HEK293T (cell line): ENCODE measurements around the gene FAM50A.

Source experiments
- CTCF ChIA-PET: fragments of 350-600 bp; formaldehyde crosslinking; extraction: SDS; loops from one replicate; lab custom pipeline; 2021; ENCODE audit warnings: antibody characterized with exemption, inconsistent platforms; lab: Yijun Ruan, JAX
- POLR2A ChIA-PET: fragments of 350-600 bp; formaldehyde crosslinking; extraction: SDS; loops from one replicate; lab custom pipeline; 2020; ENCODE audit warnings: antibody characterized with exemption, inconsistent platforms; lab: Yijun Ruan, JAX
- DNase-seq: peaks from one replicate; pipeline ENCODE4 v3.0.0; 2012; ENCODE audit warnings: mixed read lengths; ENCODE audit errors: extremely low spot score
- ARNT ChIP-seq: fragments of 450-650 bp; IDR thresholded peaks from 2 replicates; pipeline ENCODE4 v1.6.1; 2017; ENCODE audit warnings: mild to moderate bottlenecking
- BHLHE40 ChIP-seq: fragments of 450-650 bp; IDR thresholded peaks from 2 replicates; pipeline ENCODE4 v1.6.1; 2016; ENCODE audit warnings: mild to moderate bottlenecking, moderate library complexity, borderline replicate concordance
- CTBP1 ChIP-seq: fragments of 450-650 bp; IDR thresholded peaks from 2 replicates; pipeline ENCODE4 v1.6.1; 2016; ENCODE audit warnings: borderline replicate concordance
- ELF4 ChIP-seq: fragments of 450-650 bp; IDR thresholded peaks from 2 replicates; pipeline ENCODE4 v1.6.1; 2017; ENCODE audit warnings: antibody characterized with exemption
- FOXA1 ChIP-seq: fragments of 450-650 bp; IDR thresholded peaks from 2 replicates; pipeline ENCODE4 v1.6.1; 2016; ENCODE audit warnings: mild to moderate bottlenecking
- FOXK2 ChIP-seq: fragments of 450-650 bp; IDR thresholded peaks from 2 replicates; pipeline ENCODE4 v1.6.1; 2016; ENCODE audit warnings: mild to moderate bottlenecking
- FOXM1 ChIP-seq: fragments of 450-650 bp; IDR thresholded peaks from 2 replicates; pipeline ENCODE4 v1.6.1; 2017; ENCODE audit warnings: mild to moderate bottlenecking, borderline replicate concordance
- HDGF ChIP-seq: fragments of 450-650 bp; IDR thresholded peaks from 2 replicates; pipeline ENCODE4 v1.6.1; 2017; ENCODE audit warnings: antibody characterized with exemption, borderline replicate concordance
- L3MBTL2 ChIP-seq: fragments of 450-650 bp; conservative IDR thresholded peaks from 2 replicates; pipeline ENCODE4 v1.6.1; 2016; ENCODE audit warnings: mild to moderate bottlenecking
- LEF1 ChIP-seq: fragments of 450-650 bp; IDR thresholded peaks from 2 replicates; pipeline ENCODE4 v1.6.1; 2017; ENCODE audit warnings: mild to moderate bottlenecking, borderline replicate concordance
- NFRKB ChIP-seq: fragments of 450-650 bp; IDR thresholded peaks from 2 replicates; pipeline ENCODE4 v1.6.1; 2016; ENCODE audit warnings: mild to moderate bottlenecking, moderate library complexity
- PKNOX1 ChIP-seq: fragments of 450-650 bp; IDR thresholded peaks from 2 replicates; pipeline ENCODE4 v1.6.1; 2016
- SP1 ChIP-seq: fragments of 450-650 bp; IDR thresholded peaks from 2 replicates; pipeline ENCODE4 v1.6.1; 2017
- SUZ12 ChIP-seq: fragments of 450-650 bp; IDR thresholded peaks from 2 replicates; pipeline ENCODE4 v1.6.1; 2016; ENCODE audit warnings: mild to moderate bottlenecking
- TARDBP ChIP-seq: fragments of 450-650 bp; IDR thresholded peaks from 2 replicates; pipeline ENCODE4 v1.6.1; 2016
- ZNF384 ChIP-seq: fragments of 450-650 bp; IDR thresholded peaks from 2 replicates; pipeline ENCODE4 v1.6.1; 2016

FAM50A gene

GRCh38 chrX:154420402-154420756 lies 23.6 kb upstream of the FAM50A start:
- no peak for TF ChIP-seq NFRKB
- CTCF ChIA-PET: no interaction called here
- no peak for DNase-seq
- POLR2A ChIA-PET: interaction anchor here (0.8 to 2.1 kb wide), 4 partner anchors 8 to 68 kb away, joined by 3 to 13 read pairs (median 4); partner anchors contain the start of gene RPL10

GRCh38 chrX:154426916-154427770 lies 16.8 kb upstream of the FAM50A start:
- CTCF ChIA-PET: interaction anchor here (0.5 to 1.7 kb wide), 3 partner anchors 11 to 54 kb away, joined by 3 to 4 read pairs (median 3); partner anchors contain the start of gene DNASE1L1
- TF ChIP-seq CTBP1: no peak
- TF ChIP-seq ZNF384: peak; percentile 11; the same call in 1 of the 2 replicates
- no peak for DNase-seq
- POLR2A ChIA-PET: interaction anchor here (1.1 to 1.4 kb wide), 3 partner anchors 14 to 17 kb away, joined by 5 to 6 read pairs (median 5); partner anchors contain the start of gene FAM50A

GRCh38 chrX:154428176-154429171 lies 15.5 kb upstream of the FAM50A start, which contains the start of gene ATP6AP1:
Gene ATP6AP1, plus strand, starts transcription at chrX:154428677. Its CDS starts 16 bp downstream, at chrX:154428693.
- peak; percentile 95 for DNase-seq
- TF ChIP-seq CTBP1 (no peak), PKNOX1 (peak; percentile 100), L3MBTL2 (peak; percentile 85)
- ChIA-PET POLR2A (interaction anchor here (0.6 to 2.4 kb wide), 10 partner anchors 10 to 99 kb away, joined by 3 to 14 read pairs (median 4); partner anchors contain the start of genes FAM50A, RPL10, SLC10A3 and TAFAZZIN), CTCF (interaction anchor here (0.6 to 1.7 kb wide), 3 partner anchors 24 to 99 kb away, joined by 3 to 5 read pairs (median 4); no protein-coding TSS in a partner anchor)

DNA sequence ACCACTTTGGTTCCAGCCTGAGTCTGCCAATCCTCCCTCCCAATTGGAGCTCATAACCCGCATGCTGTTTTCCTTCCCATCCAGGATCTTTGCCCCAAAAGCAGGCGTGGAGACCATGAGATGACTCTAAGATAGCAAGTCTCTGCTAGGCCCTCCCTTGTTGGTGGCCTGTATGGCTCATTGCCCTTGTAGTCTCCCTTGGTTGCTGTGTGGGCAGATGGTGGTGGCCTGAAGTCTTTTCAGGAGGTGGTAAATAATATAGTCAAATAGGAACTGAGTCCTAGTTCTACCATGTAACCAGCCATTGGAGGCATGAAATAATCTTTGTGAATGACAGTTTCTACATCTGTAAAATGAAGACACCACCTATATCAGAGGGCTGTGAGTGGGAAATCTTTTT lies 14.2 kb upstream of the FAM50A start:
- no peak for DNase-seq
- POLR2A ChIA-PET: interaction anchor here (0.5 to 2.4 kb wide), 4 partner anchors 18 to 61 kb away, joined by 4 to 14 read pairs (median 9); partner anchors contain the start of genes RPL10, SLC10A3 and TAFAZZIN
- CTCF ChIA-PET: interaction anchor here (1.0 to 1.5 kb wide), 2 partner anchors 30 to 97 kb away, joined by 3 to 4 read pairs; no protein-coding TSS in a partner anchor
- TF ChIP-seq NFRKB (no peak), BHLHE40 (no peak), PKNOX1 (no peak), ELF4 (no peak), FOXK2 (no peak), CTBP1 (no peak), LEF1 (no peak), ARNT (no peak), SP1 (no peak), ZNF384 (no peak), HDGF (no peak), L3MBTL2 (no peak), TARDBP (no peak), SUZ12 (no peak), FOXM1 (no peak), FOXA1 (no peak)

DNA sequence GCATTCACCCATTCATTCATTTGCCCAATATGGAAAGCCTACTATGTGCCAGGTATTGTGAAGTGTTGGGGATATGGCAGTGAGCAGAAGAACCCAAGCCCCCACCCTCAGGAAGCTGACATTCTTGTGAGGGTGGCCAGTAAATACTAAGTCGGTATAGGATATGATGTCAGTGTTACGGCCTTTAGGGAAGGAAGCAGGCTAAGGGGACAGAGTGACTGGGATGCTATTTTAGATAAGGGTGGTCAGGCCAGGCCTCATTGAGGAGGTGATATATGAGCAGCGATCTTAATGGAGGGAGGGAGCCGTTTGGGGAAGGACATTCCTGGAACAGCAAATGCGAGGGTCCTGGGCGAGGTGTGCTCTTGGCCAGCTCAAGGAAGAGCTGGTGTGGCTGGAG lies 13.5 kb upstream of the FAM50A start:
- TF ChIP-seq SUZ12: no peak
- TF ChIP-seq L3MBTL2: no peak
- TF ChIP-seq CTBP1: no peak
- TF ChIP-seq LEF1: no peak
- TF ChIP-seq BHLHE40: no peak
- no peak for TF ChIP-seq SP1
- no peak for TF ChIP-seq FOXK2
- no peak for TF ChIP-seq PKNOX1
- TF ChIP-seq ZNF384: no peak
- no peak for DNase-seq
- ChIA-PET CTCF (no interaction called here), POLR2A (interaction anchor here (0.6 to 1.4 kb wide), 5 partner anchors 9 to 28 kb away, joined by 3 to 5 read pairs (median 4); no protein-coding TSS in a partner anchor)

GRCh38 chrX:154430916-154431315 lies 13.0 kb upstream of the FAM50A start:
- CTCF ChIA-PET: no interaction called here
- DNase-seq: no peak
- TF ChIP-seq HDGF (no peak), PKNOX1 (no peak), ARNT (no peak), FOXM1 (no peak), LEF1 (no peak), SP1 (no peak)
- POLR2A ChIA-PET: interaction anchor here (0.7 to 1.4 kb wide), 4 partner anchors 9 to 20 kb away, joined by 3 to 5 read pairs (median 4); no protein-coding TSS in a partner anchor
